GM13976 (cell line): Measurements from ENCODE around the gene FTL.
A peak's percentile ranks its signal among the peaks of the same experiment; 100 is the strongest.

ENCODE experiments used
- DNase-seq: peaks from one replicate; pipeline ENCODE4 v3.0.0; 2012; ENCODE audit warnings: low spot score
- in situ Hi-C: fragments of 300-500 bp; cut with MboI; formaldehyde crosslinking; loops from one replicate; pipeline ENCODE4 v1.12.0; 2022; ENCODE audit warnings: low sequenced_read_pairs, mixed read lengths, inconsistent platforms; ENCODE audit not compliant: unreplicated experiment
- TF ChIP-seq, protein P1 (sequence below): IDR thresholded peaks from 2 replicates; pipeline ENCODE4 v1.5.1; 2012; ENCODE audit warnings: borderline replicate concordance, mild to moderate bottlenecking; ENCODE audit not compliant: insufficient read depth; ENCODE audit errors: extremely low read depth, missing control alignments, control extremely low read depth

Gene FTL

DNA sequence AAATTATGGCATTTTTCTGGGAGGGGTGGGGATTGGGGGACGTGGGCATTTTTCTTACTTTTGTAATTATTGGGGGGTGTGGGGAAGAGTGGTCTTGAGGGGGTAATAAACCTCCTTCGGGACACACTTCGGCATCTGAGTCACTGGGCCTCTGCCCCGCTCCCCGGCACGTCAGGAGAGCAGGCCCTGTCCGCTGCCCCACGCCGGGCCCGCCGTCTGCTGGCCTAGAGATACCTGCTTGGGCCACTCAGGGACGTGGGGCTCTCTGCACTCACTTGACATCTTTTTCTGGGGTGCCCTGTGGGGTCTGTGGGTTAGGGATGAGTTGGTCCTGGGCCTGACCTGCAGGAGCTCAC, 3.5 kb upstream of the FTL start:
- TF ChIP-seq, protein P1, sequence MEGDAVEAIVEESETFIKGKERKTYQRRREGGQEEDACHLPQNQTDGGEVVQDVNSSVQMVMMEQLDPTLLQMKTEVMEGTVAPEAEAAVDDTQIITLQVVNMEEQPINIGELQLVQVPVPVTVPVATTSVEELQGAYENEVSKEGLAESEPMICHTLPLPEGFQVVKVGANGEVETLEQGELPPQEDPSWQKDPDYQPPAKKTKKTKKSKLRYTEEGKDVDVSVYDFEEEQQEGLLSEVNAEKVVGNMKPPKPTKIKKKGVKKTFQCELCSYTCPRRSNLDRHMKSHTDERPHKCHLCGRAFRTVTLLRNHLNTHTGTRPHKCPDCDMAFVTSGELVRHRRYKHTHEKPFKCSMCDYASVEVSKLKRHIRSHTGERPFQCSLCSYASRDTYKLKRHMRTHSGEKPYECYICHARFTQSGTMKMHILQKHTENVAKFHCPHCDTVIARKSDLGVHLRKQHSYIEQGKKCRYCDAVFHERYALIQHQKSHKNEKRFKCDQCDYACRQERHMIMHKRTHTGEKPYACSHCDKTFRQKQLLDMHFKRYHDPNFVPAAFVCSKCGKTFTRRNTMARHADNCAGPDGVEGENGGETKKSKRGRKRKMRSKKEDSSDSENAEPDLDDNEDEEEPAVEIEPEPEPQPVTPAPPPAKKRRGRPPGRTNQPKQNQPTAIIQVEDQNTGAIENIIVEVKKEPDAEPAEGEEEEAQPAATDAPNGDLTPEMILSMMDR: no peak
- in situ Hi-C loops: no loop called here
- no peak for DNase-seq

DNA sequence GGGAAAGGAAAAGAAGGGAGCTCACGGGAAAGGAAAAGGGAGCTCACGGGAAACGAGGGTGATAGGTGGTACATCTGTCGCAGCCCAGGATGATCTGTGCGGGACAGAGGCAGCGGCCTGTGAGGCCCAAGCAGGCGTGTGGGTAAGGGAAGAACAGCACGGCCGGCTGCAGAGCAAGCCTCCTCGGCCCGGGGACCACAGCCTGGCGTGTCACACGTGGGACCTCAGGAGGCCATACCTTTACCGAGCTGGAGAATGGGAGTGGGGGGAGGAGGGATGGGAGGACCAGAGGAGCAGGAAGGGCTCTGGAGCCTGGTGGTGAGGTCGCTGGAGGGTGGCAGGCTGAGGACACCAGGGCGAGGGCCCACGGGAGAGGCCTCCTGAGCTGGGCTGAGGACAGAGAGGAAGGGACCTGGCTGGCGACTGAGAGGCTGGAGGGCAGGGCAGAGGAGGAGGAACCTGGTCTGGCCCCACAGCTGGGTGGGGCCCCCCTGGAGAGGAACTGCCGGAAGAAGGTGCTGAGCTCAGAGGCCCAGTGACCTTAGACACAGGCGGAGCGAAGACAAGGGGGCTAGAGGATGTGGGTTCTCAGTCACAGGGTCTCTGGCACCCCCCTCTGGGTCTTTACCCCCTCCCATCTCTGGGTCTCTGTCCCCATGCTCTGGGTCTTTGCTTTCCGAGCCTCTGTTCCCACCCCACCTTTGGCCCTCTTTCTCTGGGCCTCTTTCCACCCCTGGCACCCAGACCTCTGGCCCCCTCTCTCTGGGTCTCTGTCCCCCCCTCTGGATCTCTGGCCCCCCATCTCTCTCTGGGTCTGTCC, 2.9 kb upstream of the FTL start:
- TF ChIP-seq, protein P1: no peak
- peak; percentile 88 for DNase-seq
- in situ Hi-C loops: no loop called here

DNA sequence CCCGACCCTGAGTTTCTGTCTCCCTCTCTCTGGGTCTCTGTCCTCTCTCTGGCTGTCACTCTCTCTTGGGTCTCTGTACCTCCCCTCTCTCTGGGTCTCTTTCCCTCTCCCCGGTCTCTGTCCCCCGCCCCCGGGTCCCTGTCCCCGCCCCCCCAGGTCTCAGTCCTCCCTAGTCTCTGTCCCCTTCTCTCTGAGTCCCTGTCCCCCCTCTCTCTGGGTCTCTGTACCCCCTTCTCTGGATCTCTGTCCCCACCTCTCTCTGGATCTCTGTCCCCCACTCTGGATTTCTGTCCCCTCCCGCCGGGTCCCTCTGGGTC, 2.3 kb upstream of the FTL start:
- TF ChIP-seq, protein P1: no peak
- in situ Hi-C loops: no loop called here
- DNase-seq: no peak

DNA sequence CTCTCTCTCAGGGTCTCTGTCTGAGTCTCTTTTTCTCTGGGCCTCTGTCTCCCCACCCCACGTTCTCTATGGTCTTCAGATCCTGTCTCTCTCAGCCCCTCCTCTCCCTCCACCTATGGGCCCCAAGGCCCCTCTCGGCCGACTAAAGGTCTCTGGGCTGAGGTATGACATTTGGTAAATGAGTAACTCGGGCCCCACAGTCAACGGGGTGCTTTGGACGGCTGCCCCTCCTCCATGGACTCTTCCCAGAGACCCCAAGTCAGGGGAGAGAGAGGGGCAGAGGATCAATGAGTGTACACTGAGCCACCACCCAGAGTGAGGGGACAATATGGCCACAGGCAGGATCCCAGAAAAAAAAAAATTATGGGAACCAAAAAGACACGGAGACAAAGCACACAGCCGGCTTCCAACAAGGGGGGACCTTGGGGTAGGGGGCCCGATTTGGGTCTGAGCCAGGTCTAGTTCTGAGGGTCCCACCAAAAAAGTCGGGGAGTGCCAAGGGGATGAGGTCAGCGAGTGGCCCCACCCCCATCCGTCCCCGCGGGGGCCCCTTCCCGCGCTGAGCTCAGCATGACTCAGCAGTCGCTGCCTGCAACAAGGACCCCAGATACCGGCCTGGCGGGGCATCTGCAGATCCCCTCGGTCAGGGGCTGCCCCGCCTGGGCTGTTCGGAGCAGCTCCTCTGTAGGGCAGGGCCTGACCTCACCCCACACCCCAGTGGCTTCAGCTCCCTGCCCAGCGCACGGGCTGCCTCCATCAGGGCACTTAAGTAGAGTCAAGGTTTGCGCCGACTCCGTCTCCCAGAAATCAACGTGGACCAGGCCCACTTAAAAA, 1.5 kb upstream of the FTL start:
- TF ChIP-seq, protein P1: no peak
- DNase-seq: peak; percentile 87
- in situ Hi-C loops: no loop called here

DNA sequence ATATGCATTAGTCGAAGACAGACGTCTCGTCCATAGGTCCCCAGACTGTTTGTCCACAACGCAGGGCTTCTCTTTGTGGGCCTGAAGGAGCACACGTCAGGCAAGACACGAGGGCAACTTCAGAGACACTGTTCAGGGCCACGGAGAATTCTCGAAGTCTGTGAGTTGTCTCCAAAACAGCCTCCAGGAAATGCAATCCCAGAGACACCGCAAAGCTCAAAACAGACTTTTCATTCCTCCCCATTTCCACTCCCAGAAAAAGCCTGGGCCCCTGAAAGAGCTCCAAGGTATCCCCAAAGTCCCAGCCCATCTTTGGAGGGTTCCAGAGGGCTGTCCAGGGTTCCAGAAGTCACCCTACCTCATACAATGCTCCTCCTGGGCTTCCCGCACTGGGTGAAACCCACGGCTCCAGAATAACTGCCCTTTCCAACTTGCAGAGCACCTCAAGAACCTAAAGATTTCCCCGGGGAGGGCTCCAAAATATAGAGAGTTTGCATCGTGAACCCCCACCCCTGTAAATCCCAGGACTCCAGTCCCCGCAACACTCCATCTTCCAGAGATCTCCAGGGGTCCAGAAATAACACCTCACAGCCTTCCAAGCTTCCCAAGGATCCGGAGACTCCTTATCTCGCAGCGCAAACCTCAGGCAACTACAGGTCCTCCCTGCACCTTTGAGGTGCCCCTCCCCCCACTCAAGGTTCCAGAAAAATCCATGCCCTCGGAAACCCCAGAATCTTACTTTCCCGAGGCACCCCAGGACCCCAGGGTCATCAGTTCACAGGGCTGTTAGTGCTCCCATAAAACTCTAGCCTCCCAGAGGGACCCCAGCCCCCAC, 687 bp upstream of the FTL start:
- no peak for DNase-seq
- TF ChIP-seq, protein P1: no peak
- in situ Hi-C loops: no loop called here

DNA sequence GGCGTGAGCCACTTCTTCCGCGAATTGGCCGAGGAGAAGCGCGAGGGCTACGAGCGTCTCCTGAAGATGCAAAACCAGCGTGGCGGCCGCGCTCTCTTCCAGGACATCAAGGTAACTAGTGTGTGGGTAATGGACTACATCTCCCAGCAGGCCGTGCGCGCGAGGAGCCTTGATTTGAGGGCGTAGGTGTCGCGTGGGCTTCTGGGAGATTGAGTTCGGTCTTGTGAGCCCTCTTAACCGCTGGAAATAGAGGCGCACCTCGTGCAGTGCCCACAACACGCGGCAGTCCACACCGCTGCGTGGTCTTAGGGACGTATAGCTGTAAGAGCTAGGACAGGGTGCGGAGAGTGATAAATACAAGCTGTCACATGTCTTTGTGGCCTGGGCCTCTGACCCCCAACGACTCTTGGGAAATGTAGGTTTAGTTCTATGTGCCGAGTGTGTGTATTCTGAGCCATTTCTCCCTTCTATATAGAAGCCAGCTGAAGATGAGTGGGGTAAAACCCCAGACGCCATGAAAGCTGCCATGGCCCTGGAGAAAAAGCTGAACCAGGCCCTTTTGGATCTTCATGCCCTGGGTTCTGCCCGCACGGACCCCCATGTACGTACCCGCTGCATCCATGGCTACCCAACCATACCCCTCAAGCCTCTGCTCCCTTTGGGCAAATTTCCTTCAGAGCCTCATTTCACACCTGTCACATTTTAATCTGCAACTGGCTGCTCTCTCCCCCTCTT, 864 bp downstream of the FTL start:
- peak; percentile 81 for DNase-seq
- in situ Hi-C loops: no loop called here
- TF ChIP-seq, protein P1: no peak
